Astrocyte (in vitro differentiated cells and primary cell): ENCODE measurements around the gene VPS13D. TPM values are rescaled to one million over a fixed set of nuclear protein-coding genes. Genes with fewer than 3 reads are reported as not detected.

Source experiments
- DNase-seq: peaks from one replicate; pipeline ENCODE4 v3.0.0-alpha.2; 2010; ENCODE audit warnings: low read depth
- FAIRE-seq: peaks from 2 replicates; lab custom pipeline; 2011; peaks lifted over from hg19 to GRCh38; lab: Jason Lieb, UNC
- H2AFZ ChIP-seq: 2 replicates; pipeline ENCODE4 v1.6.0; 2012; ENCODE audit warnings: low read depth, low read length, inconsistent platforms
- H3K27ac ChIP-seq: 2 replicates; pipeline ENCODE4 v1.5.1; 2011; ENCODE audit warnings: low read depth, low read length, inconsistent platforms
- H3K27me3 ChIP-seq: 2 replicates; pipeline ENCODE4 v1.6.0; 2011; ENCODE audit warnings: low read length, inconsistent platforms; ENCODE audit not compliant: insufficient read depth
- H3K36me3 ChIP-seq: 2 replicates; pipeline ENCODE4 v1.5.1; 2011; ENCODE audit warnings: low read length, inconsistent platforms; ENCODE audit not compliant: insufficient read depth
- H3K4me1 ChIP-seq: 2 replicates; pipeline ENCODE4 v1.5.1; 2011; ENCODE audit warnings: low read length, inconsistent platforms; ENCODE audit not compliant: insufficient read depth
- H3K4me2 ChIP-seq: 2 replicates; pipeline ENCODE4 v1.6.0; 2012; ENCODE audit warnings: low read length, inconsistent platforms
- H3K4me3 ChIP-seq: 2 replicates; pipeline ENCODE4 v1.5.1; 2011; ENCODE audit warnings: low read depth, mild to moderate bottlenecking, low read length, inconsistent platforms; ENCODE audit not compliant: insufficient read depth
- H3K79me2 ChIP-seq: 2 replicates; pipeline ENCODE4 v1.6.0; 2012; ENCODE audit warnings: mild to moderate bottlenecking, low read length, inconsistent platforms; ENCODE audit not compliant: insufficient read depth
- H3K9ac ChIP-seq: 2 replicates; pipeline ENCODE4 v1.6.0; 2012; ENCODE audit warnings: mild to moderate bottlenecking, low read length, inconsistent platforms
- H3K9me3 ChIP-seq: 2 replicates; pipeline ENCODE4 v1.5.1; 2012; ENCODE audit warnings: low read depth, mild to moderate bottlenecking, low read length, inconsistent platforms; ENCODE audit not compliant: insufficient read depth
- H4K20me1 ChIP-seq: 2 replicates; pipeline ENCODE4 v1.6.0; 2012; ENCODE audit warnings: low read length, inconsistent platforms; ENCODE audit not compliant: insufficient read depth
- H3K27ac Mint-ChIP-seq: one replicate; pipeline ENCODE4 v1.8.0; 2021; ENCODE audit warnings: mild to moderate bottlenecking, mixed read lengths; ENCODE audit not compliant: unreplicated experiment
- H3K27me3 Mint-ChIP-seq: one replicate; pipeline ENCODE4 v1.8.0; 2021; ENCODE audit warnings: low read depth, mixed read lengths; ENCODE audit not compliant: unreplicated experiment
- H3K36me3 Mint-ChIP-seq: one replicate; pipeline ENCODE4 v1.8.0; 2021; ENCODE audit warnings: low read depth, mixed read lengths; ENCODE audit not compliant: unreplicated experiment
- H3K4me1 Mint-ChIP-seq: one replicate; pipeline ENCODE4 v1.8.0; 2021; ENCODE audit warnings: low read depth, mixed read lengths; ENCODE audit not compliant: unreplicated experiment
- H3K4me3 Mint-ChIP-seq: one replicate; pipeline ENCODE4 v1.8.0; 2021; ENCODE audit warnings: mild to moderate bottlenecking, moderate library complexity, mixed read lengths; ENCODE audit not compliant: unreplicated experiment
- H3K9me3 Mint-ChIP-seq: one replicate; pipeline ENCODE4 v1.8.0; 2021; ENCODE audit warnings: mild to moderate bottlenecking, mixed read lengths; ENCODE audit not compliant: unreplicated experiment
- EZH2 ChIP-seq: IDR thresholded peaks from 2 replicates; pipeline ENCODE4 v1.6.1; 2012; ENCODE audit warnings: mild to moderate bottlenecking, low read length, inconsistent platforms; ENCODE audit not compliant: insufficient read depth
- total RNA-seq: library from RNA; stranded (reverse); gene quantifications from 2 replicates; pipeline ENCODE4 v1.2.1, GENCODE V29; 2021
- TF ChIP-seq, protein P1 (sequence below): IDR thresholded peaks from 2 replicates; pipeline ENCODE4 v1.5.1; 2011; ENCODE audit warnings: low read depth, mild to moderate bottlenecking, inconsistent platforms, low read length, moderate library complexity; ENCODE audit not compliant: insufficient read depth

VPS13D gene
- total RNA-seq, 1 donor from 2014 or later = 25.9 TPM

DNA sequence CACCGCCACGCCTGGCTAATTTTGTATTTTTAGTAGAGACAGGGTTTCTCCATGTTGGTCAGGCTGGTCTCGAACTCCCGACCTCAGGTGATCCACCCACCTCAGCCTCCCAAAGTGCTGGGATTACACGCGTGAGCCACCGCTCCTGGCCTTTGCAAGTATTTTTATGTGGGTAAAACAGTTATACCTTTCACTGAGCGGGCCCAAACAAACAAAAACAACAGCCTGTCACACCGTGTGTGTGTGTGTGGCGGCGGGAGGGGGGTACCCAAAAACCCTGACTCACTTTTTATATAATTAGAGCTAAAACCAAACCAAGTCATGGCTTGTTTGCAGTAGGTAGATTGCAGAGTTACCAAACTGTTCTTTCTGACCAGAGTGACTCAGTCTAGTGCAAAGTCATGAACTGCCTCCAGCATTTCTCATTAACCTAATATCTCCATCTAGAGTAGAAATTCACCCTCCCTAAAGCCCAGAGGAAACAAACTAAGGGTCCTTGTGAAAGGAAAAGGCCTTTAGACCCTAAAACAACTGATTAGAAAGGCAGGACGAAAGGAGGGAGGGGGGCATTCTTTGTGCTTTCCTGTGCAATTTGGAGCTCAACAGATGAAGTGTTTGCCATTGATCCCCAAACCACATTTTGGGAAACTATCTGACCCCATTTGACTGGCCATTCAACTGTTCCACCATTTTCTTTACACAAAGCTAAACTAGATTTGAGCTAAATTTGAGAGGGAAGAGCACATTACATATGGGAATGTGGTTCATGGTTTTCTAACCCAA is 207.2 kb downstream of the VPS13D start:
- no peak overlapping the region for H3K9ac ChIP-seq
- H3K27ac ChIP-seq = peak overlapping the region; percentile 51
- Mint-ChIP-seq H3K27me3 (no peaks in the 10 kb centered on the region), H3K27ac (no peak overlapping the region), H3K9me3 (no peaks in the 10 kb centered on the region), H3K36me3 (peaks cover 14% of the 10 kb centered on the region), H3K4me1 (peaks cover 48% of the 10 kb centered on the region), H3K4me3 (no peak overlapping the region)
- no peaks in the 10 kb centered on the region for H3K9me3 ChIP-seq
- DNase-seq (peak; percentile 88), FAIRE-seq (no peak)
- peaks cover 2% of the 10 kb centered on the region for H3K36me3 ChIP-seq
- H3K4me2 ChIP-seq = peak overlapping the region; percentile 56
- H3K4me1 ChIP-seq = peaks cover 58% of the 10 kb centered on the region
- no peak overlapping the region for H2AFZ ChIP-seq
- H3K4me3 ChIP-seq = no peak overlapping the region
- H4K20me1 ChIP-seq = no peaks in the 10 kb centered on the region
- H3K27me3 ChIP-seq = no peaks in the 10 kb centered on the region
- H3K79me2 ChIP-seq = no peaks in the 10 kb centered on the region
- TF ChIP-seq EZH2 = no peak
- TF ChIP-seq, protein P1, sequence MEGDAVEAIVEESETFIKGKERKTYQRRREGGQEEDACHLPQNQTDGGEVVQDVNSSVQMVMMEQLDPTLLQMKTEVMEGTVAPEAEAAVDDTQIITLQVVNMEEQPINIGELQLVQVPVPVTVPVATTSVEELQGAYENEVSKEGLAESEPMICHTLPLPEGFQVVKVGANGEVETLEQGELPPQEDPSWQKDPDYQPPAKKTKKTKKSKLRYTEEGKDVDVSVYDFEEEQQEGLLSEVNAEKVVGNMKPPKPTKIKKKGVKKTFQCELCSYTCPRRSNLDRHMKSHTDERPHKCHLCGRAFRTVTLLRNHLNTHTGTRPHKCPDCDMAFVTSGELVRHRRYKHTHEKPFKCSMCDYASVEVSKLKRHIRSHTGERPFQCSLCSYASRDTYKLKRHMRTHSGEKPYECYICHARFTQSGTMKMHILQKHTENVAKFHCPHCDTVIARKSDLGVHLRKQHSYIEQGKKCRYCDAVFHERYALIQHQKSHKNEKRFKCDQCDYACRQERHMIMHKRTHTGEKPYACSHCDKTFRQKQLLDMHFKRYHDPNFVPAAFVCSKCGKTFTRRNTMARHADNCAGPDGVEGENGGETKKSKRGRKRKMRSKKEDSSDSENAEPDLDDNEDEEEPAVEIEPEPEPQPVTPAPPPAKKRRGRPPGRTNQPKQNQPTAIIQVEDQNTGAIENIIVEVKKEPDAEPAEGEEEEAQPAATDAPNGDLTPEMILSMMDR = no peak

DNA sequence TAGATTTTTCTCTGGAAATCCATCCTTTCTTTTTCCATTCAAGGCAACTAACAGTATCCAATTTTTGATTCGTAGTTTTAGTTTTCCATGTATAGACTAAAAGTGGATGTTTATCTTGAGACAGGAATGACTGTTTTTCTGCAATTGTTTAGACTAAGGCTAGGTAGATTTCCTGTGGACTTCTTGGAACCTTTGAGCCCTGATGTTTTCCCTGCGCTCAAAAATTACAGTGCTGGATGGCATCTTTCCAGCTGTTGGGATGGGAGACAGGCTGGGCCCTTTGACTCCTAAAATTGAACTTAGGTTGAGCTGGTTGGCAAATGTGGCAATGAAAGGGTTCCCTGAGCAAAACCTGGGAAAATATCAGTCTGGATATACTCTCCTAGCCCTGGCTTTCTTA is 207.8 kb downstream of the VPS13D start:
- Histone ChIP-seq H2AFZ (no peak overlapping the region), H4K20me1 (no peaks in the 10 kb centered on the region), H3K9me3 (no peaks in the 10 kb centered on the region), H3K27ac (peak overlapping the region; percentile 51), H3K27me3 (no peaks in the 10 kb centered on the region), H3K9ac (no peak overlapping the region), H3K79me2 (no peaks in the 10 kb centered on the region), H3K36me3 (peaks cover 2% of the 10 kb centered on the region), H3K4me1 (peaks cover 58% of the 10 kb centered on the region), H3K4me3 (no peak overlapping the region), H3K4me2 (peak overlapping the region; percentile 56)
- peaks cover 14% of the 10 kb centered on the region for H3K36me3 Mint-ChIP-seq
- no peak overlapping the region for H3K27ac Mint-ChIP-seq
- peaks cover 48% of the 10 kb centered on the region for H3K4me1 Mint-ChIP-seq
- no peak overlapping the region for H3K4me3 Mint-ChIP-seq
- TF ChIP-seq, protein P1 = no peak
- TF ChIP-seq EZH2 = no peak
- FAIRE-seq (no peak), DNase-seq (no peak)
- H3K27me3 Mint-ChIP-seq = no peaks in the 10 kb centered on the region
- H3K9me3 Mint-ChIP-seq = no peaks in the 10 kb centered on the region

DNA sequence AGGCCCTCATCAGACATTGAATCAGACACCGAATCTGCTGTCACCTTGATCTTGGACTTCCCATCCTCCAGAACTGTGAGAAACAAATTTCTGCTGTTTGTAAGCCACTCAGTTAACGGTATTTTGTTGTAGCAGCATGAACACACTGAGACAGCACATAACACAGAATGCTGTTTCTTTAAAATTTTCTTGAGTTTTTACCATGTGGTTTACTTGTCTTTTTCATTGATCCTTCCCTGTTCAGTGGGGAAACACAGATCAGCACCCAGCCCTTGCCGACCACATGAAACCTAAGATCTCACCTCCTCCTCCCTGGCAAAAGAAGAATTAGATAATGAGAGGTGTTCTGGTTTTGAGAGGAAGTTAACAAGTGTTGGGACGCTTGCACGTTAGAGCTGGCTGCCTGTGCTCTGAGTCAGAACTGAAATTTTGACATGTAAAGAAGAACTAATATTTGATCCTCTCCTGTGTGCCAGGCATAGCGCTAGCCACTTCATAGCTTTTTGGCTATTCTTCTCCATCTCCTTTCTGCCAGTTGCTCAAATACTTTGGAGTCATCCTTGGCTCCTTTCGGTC is 208.6 kb downstream of the VPS13D start:
- FAIRE-seq = no peak
- no peaks in the 10 kb centered on the region for H3K79me2 ChIP-seq
- DNase-seq = peak; percentile 59
- Mint-ChIP-seq H3K27me3 (no peaks in the 10 kb centered on the region), H3K36me3 (peaks cover 16% of the 10 kb centered on the region), H3K27ac (no peak overlapping the region), H3K9me3 (no peaks in the 10 kb centered on the region), H3K4me1 (peaks cover 43% of the 10 kb centered on the region), H3K4me3 (no peak overlapping the region)
- peaks cover 51% of the 10 kb centered on the region for H3K4me1 ChIP-seq
- H3K27ac ChIP-seq = no peak overlapping the region
- no peak overlapping the region for H3K4me2 ChIP-seq
- H2AFZ ChIP-seq = no peak overlapping the region
- H3K4me3 ChIP-seq = no peak overlapping the region
- TF ChIP-seq EZH2 = no peak
- TF ChIP-seq, protein P1 = no peak
- H3K9ac ChIP-seq = no peak overlapping the region
- H4K20me1 ChIP-seq = no peaks in the 10 kb centered on the region
- H3K36me3 ChIP-seq = peaks cover 2% of the 10 kb centered on the region
- H3K9me3 ChIP-seq = no peaks in the 10 kb centered on the region
- no peaks in the 10 kb centered on the region for H3K27me3 ChIP-seq
